IgD-negative memory B cell (primary cell): ENCODE results near the gene FGF2. TPM values are rescaled to one million over a fixed set of nuclear protein-coding genes. Genes with fewer than 3 reads are reported as not detected.
"Not testable (repeated sequence)": the region's sequence is repeated elsewhere in the genome, so short reads cannot be mapped to it uniquely, and the experiment has no call there.

Experiments
- H3K27ac Mint-ChIP-seq, 3 donors: one replicate each; pipeline ENCODE4 v1.8.0; 2020 to 2022; ENCODE audit warnings: mild to moderate bottlenecking in 3 of 3, mixed read lengths in 3 of 3, moderate library complexity in 1 of 3
- H3K27me3 Mint-ChIP-seq: one replicate; pipeline ENCODE4 v1.8.0; 2021; ENCODE audit warnings: mixed read lengths
- H3K36me3 Mint-ChIP-seq: one replicate; pipeline ENCODE4 v1.8.0; 2020; ENCODE audit warnings: mild to moderate bottlenecking, mixed read lengths
- H3K4me1 Mint-ChIP-seq, 3 donors: one replicate each; pipeline ENCODE4 v1.8.0; 2020 to 2022; ENCODE audit warnings: mixed read lengths in 3 of 3, mild to moderate bottlenecking in 1 of 3
- H3K4me3 Mint-ChIP-seq, 4 donors: one replicate each; pipeline ENCODE4 v1.8.0; 2020 to 2022; ENCODE audit warnings: mild to moderate bottlenecking in 4 of 4, mixed read lengths in 4 of 4, moderate library complexity in 3 of 4
- H3K9me3 Mint-ChIP-seq, 3 donors: one replicate each; pipeline ENCODE4 v1.8.0; 2020 to 2021; ENCODE audit warnings: mixed read lengths in 3 of 3, mild to moderate bottlenecking in 1 of 3
- polyA plus RNA-seq: library from polyadenylated mRNA; unstranded; fragments of 300-500 nt; fragmentation: Illumina TruSeq; gene quantifications from one replicate; pipeline ENCODE4 v1.2.3, GENCODE V29; 2021

Gene FGF2
- polyA plus RNA-seq = not detected

DNA sequence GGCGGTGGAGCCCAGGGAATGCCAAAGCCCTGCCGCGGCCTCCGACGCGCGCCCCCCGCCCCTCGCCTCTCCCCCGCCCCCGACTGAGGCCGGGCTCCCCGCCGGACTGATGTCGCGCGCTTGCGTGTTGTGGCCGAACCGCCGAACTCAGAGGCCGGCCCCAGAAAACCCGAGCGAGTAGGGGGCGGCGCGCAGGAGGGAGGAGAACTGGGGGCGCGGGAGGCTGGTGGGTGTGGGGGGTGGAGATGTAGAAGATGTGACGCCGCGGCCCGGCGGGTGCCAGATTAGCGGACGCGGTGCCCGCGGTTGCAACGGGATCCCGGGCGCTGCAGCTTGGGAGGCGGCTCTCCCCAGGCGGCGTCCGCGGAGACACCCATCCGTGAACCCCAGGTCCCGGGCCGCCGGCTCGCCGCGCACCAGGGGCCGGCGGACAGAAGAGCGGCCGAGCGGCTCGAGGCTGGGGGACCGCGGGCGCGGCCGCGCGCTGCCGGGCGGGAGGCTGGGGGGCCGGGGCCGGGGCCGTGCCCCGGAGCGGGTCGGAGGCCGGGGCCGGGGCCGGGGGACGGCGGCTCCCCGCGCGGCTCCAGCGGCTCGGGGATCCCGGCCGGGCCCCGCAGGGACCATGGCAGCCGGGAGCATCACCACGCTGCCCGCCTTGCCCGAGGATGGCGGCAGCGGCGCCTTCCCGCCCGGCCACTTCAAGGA, at the start of gene FGF2:
TSS of gene FGF2 (plus strand) at position 279 of the 705 bp plus-strand sequence. CDS start at position 623, 344 bp downstream.
- H3K27me3 Mint-ChIP-seq = peaks cover 56% of the 10 kb centered on the region
- peak within 1 kb of the TSS; percentile 63 to 91 (median 84) for H3K4me3 Mint-ChIP-seq
- H3K36me3 Mint-ChIP-seq = no peaks in the 10 kb centered on the region
- peaks cover 0 to 10% (median 5%) of the 10 kb centered on the region in 3 donors for H3K9me3 Mint-ChIP-seq
- H3K4me1 Mint-ChIP-seq = peaks cover 8 to 13% (median 11%) of the 10 kb centered on the region in 3 donors
- H3K27ac Mint-ChIP-seq = peak within 1 kb of the TSS in 1 of 3 donors; percentile 86

GRCh38 chr4:122776916-122777315, 49.7 kb upstream of the FGF2 start:
- Mint-ChIP-seq H3K4me1 (no peaks in the 10 kb centered on the region), H3K36me3 (no peaks in the 10 kb centered on the region), H3K9me3 (no peaks in the 10 kb centered on the region), H3K27me3 (peaks cover 8% of the 10 kb centered on the region), H3K27ac (no peak overlapping the region), H3K4me3 (no peak overlapping the region)

DNA sequence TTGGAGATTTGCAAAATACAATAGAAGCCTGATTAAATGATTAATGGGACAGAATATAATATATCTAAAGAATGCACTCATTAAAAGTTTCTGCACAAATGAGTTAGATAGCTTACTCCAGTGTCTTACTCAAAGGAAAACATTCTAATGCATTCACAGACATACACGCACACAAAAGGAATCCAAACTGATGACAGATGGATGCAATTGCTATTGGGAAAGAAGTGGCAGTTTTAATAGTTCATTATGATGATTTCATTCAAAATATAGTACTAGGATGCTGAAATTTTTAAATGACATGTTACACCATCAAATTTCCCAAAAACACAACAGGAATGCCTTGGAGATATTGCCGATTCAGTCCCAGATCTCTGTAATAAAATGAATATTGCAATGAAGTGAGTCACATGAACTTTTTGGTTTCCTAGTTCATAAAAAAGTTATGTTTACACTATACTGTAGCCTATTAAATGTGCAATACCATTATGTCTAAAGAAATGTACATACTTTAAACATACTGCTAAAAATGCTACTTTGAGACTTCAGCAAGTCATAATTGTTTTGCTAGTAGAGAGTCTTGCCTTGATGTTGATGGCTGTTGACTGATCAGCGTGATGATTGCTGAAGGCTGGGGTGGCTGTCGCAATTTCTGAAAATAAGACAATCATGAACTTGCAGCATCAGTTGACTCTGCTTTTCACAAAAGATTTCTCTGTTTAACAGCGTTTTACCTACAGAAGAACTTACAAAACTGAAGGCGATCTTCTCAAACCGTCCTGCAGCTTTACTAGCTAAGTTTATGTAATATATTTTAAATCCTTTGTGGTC, 48.6 kb upstream of the FGF2 start:
- H3K27me3 Mint-ChIP-seq = peaks cover 11% of the 10 kb centered on the region
- no peaks in the 10 kb centered on the region for H3K36me3 Mint-ChIP-seq
- no peaks in the 10 kb centered on the region for H3K4me1 Mint-ChIP-seq
- H3K4me3 Mint-ChIP-seq = no peak overlapping the region
- no peaks in the 10 kb centered on the region for H3K9me3 Mint-ChIP-seq
- H3K27ac Mint-ChIP-seq = no peak overlapping the region

GRCh38 chr4:122781486-122781885, 45.1 kb upstream of the FGF2 start:
- Mint-ChIP-seq H3K27me3 (peaks cover 13% of the 10 kb centered on the region), H3K36me3 (no peaks in the 10 kb centered on the region), H3K27ac (no peak overlapping the region), H3K9me3 (no peaks in the 10 kb centered on the region), H3K4me3 (no peak overlapping the region), H3K4me1 (peaks cover 9 to 15% (median 9%) of the 10 kb centered on the region in 3 donors)

DNA sequence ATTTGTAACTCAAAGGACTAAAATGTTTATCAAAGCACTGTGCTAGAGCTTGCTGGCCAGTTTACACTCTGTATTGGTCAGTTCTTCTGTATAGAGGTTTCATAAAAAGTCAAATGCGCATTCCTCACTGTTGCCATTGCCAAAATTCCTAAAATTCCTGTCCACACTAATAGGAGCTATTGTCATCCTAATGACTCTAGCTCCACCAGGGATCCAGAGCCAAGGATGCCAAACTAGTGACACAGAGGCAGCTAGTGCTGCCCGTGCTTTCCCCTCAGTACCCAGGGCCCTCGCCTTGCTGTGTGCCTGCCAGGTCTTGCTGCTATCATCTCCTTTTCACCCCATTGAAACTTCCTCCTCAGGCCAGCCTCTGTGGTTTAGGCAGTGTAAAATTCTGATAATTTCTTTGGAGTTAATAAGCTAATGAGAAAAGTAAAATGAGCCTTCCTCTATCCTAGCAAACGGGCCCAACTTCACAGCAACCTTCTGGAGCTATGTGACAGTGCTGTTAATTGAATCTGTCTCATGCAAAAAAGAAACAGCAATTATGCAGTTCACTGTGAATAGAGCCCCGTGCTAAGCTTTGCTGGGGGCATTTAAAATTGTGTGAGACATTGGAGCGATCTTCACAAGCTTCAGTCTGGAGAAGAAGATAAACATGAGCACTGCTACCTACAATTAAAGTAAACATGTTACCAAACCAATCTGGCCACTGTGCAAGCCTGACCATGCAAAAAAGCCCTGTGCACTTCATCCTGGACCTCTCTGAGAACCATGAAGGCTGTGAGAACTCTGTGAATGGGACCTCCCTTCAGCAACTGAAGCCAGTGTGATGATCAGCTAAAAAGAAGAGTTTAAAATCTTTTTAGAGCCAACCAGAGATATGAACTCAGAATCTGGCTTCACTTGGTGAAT, 43.1 kb upstream of the FGF2 start:
- peaks cover 13% of the 10 kb centered on the region for H3K27me3 Mint-ChIP-seq
- peaks cover 0 to 4% (median 2%) of the 10 kb centered on the region in 3 donors for H3K9me3 Mint-ChIP-seq
- no peak overlapping the region for H3K4me3 Mint-ChIP-seq
- peaks cover 9 to 15% (median 9%) of the 10 kb centered on the region in 3 donors for H3K4me1 Mint-ChIP-seq
- H3K36me3 Mint-ChIP-seq = no peaks in the 10 kb centered on the region
- H3K27ac Mint-ChIP-seq = peak overlapping the region in 1 of 3 donors; percentile 1

- Mint-ChIP-seq H3K4me1 (peaks cover 9 to 15% (median 9%) of the 10 kb centered on the region in 3 donors), H3K27ac (no peak overlapping the region), H3K36me3 (no peaks in the 10 kb centered on the region), H3K4me3 (peak overlapping the region in 1 of 4 donors; percentile 30), H3K27me3 (peaks cover 13% of the 10 kb centered on the region), H3K9me3 (peaks cover 0 to 4% (median 2%) of the 10 kb centered on the region in 3 donors)
These were observed 42.4 kb upstream of the FGF2 start for GRCh38 chr4:122784261-122784660.

DNA sequence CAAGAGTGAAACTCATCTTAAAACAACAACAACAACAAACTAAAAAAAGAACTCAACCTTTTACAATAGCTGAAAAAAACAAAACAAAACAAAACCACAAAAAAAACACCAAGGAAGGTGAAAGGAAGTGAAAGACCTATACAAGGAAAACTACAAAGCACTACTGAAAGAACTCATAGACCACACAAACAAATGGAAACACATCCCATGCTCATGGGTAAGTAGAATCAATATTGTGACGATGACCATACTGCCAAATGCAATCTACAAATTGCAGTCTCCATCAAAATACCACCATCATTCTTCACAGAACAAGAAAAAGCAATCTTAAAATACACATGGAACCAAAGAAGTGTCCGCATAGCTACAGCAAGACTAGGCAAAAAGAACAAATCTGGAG, 41.5 kb upstream of the FGF2 start:
- Mint-ChIP-seq H3K4me1 (peaks cover 9 to 15% (median 9%) of the 10 kb centered on the region in 3 donors), H3K9me3 (peaks cover 0 to 4% (median 2%) of the 10 kb centered on the region in 3 donors), H3K27ac (no peak overlapping the region), H3K27me3 (peaks cover 12% of the 10 kb centered on the region), H3K4me3 (no peak overlapping the region), H3K36me3 (no peaks in the 10 kb centered on the region)

- H3K27me3 Mint-ChIP-seq, H3K36me3 Mint-ChIP-seq, H3K9me3 Mint-ChIP-seq, H3K27ac Mint-ChIP-seq, H3K4me3 Mint-ChIP-seq: not testable (repeated sequence)
- peaks cover 9 to 15% (median 9%) of the 10 kb centered on the region in 3 donors for H3K4me1 Mint-ChIP-seq
These were observed 40.3 kb upstream of the FGF2 start for GRCh38 chr4:122786296-122786695.

GRCh38 chr4:122786920-122787319, 39.7 kb upstream of the FGF2 start:
- not testable (repeated sequence) for H3K4me3 Mint-ChIP-seq, H3K27me3 Mint-ChIP-seq, H3K36me3 Mint-ChIP-seq, H3K9me3 Mint-ChIP-seq, H3K27ac Mint-ChIP-seq
- peaks cover 9 to 15% (median 9%) of the 10 kb centered on the region in 3 donors for H3K4me1 Mint-ChIP-seq

DNA sequence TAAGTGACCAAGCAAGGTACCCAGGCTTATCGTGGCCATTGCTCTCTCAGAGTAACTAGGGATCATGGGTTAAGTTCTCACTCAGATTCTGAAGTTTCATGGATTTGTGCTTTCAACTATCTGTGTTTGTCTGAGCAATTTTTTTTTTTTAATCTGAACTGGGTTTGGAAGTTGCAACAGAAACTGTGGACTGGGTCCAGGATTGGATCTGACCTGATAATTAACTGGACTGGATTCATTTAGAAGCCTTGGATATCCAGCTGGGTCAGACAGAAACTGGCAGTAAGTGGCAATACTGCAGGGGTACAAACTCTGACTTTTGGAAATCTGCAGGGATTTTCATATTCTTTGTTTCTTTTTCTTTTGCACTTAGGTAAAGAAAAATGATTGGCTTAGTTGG, 38.7 kb upstream of the FGF2 start:
- Mint-ChIP-seq H3K4me3 (no peak overlapping the region), H3K9me3 (peaks cover 0 to 4% (median 2%) of the 10 kb centered on the region in 3 donors), H3K4me1 (peaks cover 9 to 15% (median 9%) of the 10 kb centered on the region in 3 donors), H3K27me3 (peaks cover 3% of the 10 kb centered on the region), H3K27ac (no peak overlapping the region), H3K36me3 (no peaks in the 10 kb centered on the region)

DNA sequence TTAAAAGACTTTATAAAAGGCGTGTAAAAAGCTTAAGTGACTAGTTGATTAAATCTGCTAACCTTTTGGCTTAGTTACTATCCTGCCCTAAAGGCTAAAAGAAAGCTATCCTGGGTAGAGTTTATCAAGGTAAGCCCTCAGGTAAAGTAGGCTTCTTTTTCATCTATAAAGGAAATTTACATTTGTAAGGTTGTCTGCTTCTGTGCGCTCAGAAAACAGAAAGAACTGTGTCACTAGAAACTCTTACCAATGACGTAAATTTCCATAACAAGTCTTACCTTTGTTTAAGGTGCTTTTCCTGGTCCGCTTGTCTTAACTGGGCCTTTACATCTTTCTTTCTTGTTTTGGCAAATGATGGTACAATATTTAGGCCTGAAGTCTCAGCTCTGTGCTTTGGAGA, 37.7 kb upstream of the FGF2 start:
- peaks cover 2% of the 10 kb centered on the region for H3K27me3 Mint-ChIP-seq
- H3K4me1 Mint-ChIP-seq = peaks cover 6 to 15% (median 9%) of the 10 kb centered on the region in 3 donors
- no peak overlapping the region for H3K4me3 Mint-ChIP-seq
- H3K9me3 Mint-ChIP-seq = peaks cover 0 to 4% (median 2%) of the 10 kb centered on the region in 3 donors
- H3K36me3 Mint-ChIP-seq = no peaks in the 10 kb centered on the region
- H3K27ac Mint-ChIP-seq = no peak overlapping the region

DNA sequence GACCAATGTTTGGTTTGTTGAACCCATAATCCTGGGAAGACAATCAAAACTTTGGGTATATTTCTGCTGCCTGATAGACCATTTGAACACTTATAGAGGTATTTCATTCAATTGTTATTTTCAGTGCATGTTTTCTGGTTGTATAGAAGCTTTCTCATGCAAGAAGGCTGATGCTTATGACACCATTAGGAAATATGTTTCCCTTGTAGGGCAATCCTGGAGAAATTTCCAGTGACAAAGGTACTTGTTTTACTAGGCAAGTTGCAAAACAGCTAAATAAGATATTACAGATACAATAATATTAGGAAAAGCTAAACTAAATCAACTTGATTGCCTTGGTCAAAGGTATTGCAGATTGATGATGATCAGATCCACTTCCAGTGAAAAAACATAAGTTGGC, 32.8 kb upstream of the FGF2 start:
- Mint-ChIP-seq H3K36me3 (no peaks in the 10 kb centered on the region), H3K27me3 (peaks cover 6% of the 10 kb centered on the region), H3K4me1 (peaks cover 0 to 2% (median 0%) of the 10 kb centered on the region in 3 donors), H3K9me3 (no peaks in the 10 kb centered on the region), H3K27ac (no peak overlapping the region), H3K4me3 (no peak overlapping the region)

DNA sequence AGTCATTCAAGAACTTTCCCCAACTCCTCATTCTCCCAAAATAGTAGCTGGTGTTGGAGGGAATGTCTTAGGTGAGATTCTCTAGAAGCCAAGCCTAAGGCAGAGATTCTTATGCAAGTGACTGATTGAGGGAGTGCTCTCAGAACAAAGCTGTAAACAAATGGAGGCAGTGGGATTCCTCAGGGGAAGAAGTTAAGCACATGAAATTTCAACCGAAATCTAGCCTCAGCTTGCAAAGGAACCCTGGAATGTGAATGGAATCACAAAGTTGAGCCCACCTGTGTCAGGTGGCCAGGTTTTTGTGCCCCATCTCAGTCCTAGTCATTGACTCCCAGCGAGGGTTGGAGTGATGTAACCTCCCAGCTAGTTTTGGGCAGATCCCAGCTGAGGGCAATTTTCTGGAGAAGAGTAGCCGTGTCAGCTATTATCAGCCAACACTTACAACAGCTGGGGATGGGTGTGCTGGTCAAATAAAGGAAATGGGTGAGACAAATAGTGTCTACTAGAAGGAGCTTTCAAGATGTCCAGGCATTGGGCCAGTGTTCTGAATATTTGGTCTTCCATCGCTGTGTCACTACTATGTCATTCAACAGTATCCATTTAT, 29.7 kb upstream of the FGF2 start:
- H3K36me3 Mint-ChIP-seq = no peaks in the 10 kb centered on the region

DNA sequence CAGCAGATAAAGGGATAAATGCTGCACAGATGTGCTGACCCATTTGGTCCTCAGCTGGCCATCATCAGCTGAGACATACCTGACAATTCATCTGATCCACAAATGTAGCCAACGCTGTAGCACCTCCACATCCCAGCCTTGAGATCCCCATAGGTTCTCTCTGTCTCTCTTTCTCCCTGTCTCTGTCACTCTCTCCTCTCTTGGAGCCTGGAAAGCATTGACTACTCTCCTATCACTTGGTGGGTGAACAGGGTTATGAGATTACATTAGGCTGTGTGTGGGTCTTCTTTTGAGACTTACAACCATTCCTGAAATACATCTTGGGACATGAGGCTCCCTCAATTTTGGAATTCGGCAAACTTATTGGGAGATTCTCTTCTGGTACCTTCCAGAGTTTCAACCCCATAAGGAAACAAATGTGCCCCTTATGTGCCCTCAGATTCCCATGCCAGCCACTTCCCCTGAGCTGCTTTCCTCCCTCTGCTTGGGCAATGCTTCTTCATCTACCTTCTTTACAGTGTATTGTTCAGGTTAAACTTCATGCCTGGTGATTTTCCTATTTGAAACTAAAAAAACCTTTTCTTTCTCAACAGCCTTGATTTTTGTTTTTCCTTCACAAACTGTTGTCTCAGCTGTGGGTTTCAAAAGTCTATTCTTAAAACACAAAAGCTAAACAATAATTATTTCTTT, 29.1 kb upstream of the FGF2 start:
- no peaks in the 10 kb centered on the region for H3K36me3 Mint-ChIP-seq
- H3K4me1 Mint-ChIP-seq = peaks cover 0 to 2% (median 0%) of the 10 kb centered on the region in 3 donors
- no peak overlapping the region for H3K27ac Mint-ChIP-seq
- H3K4me3 Mint-ChIP-seq = no peak overlapping the region
- peaks cover 6% of the 10 kb centered on the region for H3K27me3 Mint-ChIP-seq
- no peaks in the 10 kb centered on the region for H3K9me3 Mint-ChIP-seq

More for the DNA sequence above, 29.7 kb upstream of the FGF2 start:
- Mint-ChIP-seq H3K27ac (no peak overlapping the region), H3K27me3 (peaks cover 6% of the 10 kb centered on the region), H3K4me1 (peaks cover 0 to 2% (median 0%) of the 10 kb centered on the region in 3 donors), H3K4me3 (no peak overlapping the region), H3K9me3 (no peaks in the 10 kb centered on the region)
